Activated CD4-positive, alpha-beta T cell treated with anti-CD3 and anti-CD28 coated beads for 1 hour (primary cell): Measurements from ENCODE around the gene LBHD1.
"Not testable (repeated sequence)": the region's sequence is repeated elsewhere in the genome, so short reads cannot be mapped to it uniquely, and the experiment has no call there.

Experiments used
- DNase-seq: peaks from one replicate; pipeline ENCODE4 v3.0.0-alpha.2; 2020

Gene LBHD1

GRCh38 chr11:62656796-62657429, 15.2 kb downstream of the LBHD1 start:
- no peak for DNase-seq

- DNase-seq: no peak
Observed at GRCh38 chr11:62654297-62654696, 17.8 kb downstream of the LBHD1 start.

GRCh38 chr11:62652161-62653006, 19.7 kb downstream of the LBHD1 start:
- DNase-seq: no peak

GRCh38 chr11:62650283-62650682, 21.8 kb downstream of the LBHD1 start:
- not testable (repeated sequence) for DNase-seq

GRCh38 chr11:62649486-62649885, 22.6 kb downstream of the LBHD1 start:
- no peak for DNase-seq

- no peak for DNase-seq
Observed at GRCh38 chr11:62648967-62649364, 23.1 kb downstream of the LBHD1 start.

GRCh38 chr11:62648185-62648966, 23.7 kb downstream of the LBHD1 start:
- no peak for DNase-seq

GRCh38 chr11:62647609-62648005, 24.5 kb downstream of the LBHD1 start:
- no peak for DNase-seq

- DNase-seq: no peak
Observed at GRCh38 chr11:62646825-62647608, 25.1 kb downstream of the LBHD1 start.

- peak; percentile 97 for DNase-seq
Observed at GRCh38 chr11:62645946-62646824, 25.9 kb downstream of the LBHD1 start, which contains the start of gene GANAB. TSS of gene GANAB (minus strand) at chr11:62646613. CDS start at chr11:62646599, 14 bp downstream.

- no peak for DNase-seq
Observed at GRCh38 chr11:62645671-62645945, 26.5 kb downstream of the LBHD1 start.

GRCh38 chr11:62644220-62644619, 27.8 kb downstream of the LBHD1 start:
- no peak for DNase-seq

GRCh38 chr11:62632492-62632891, 39.6 kb downstream of the LBHD1 start:
- no peak for DNase-seq

- DNase-seq: no peak
Observed at GRCh38 chr11:62627713-62628112, 44.4 kb downstream of the LBHD1 start.

- DNase-seq: no peak
Observed at GRCh38 chr11:62622476-62623089, 49.5 kb downstream of the LBHD1 start.

GRCh38 chr11:62621567-62622470, 50.2 kb downstream of the LBHD1 start, which contains the start of gene B3GAT3:
TSS of gene B3GAT3 (minus strand) at chr11:62621986. CDS start at chr11:62621947, 39 bp downstream.
- DNase-seq: peak; percentile 93

- no peak for DNase-seq
Observed at GRCh38 chr11:62621027-62621566, 51.0 kb downstream of the LBHD1 start.

GRCh38 chr11:62616957-62617356, 55.1 kb downstream of the LBHD1 start:
- not testable (repeated sequence) for DNase-seq

GRCh38 chr11:62615521-62615920, 56.5 kb downstream of the LBHD1 start:
- no peak for DNase-seq

GRCh38 chr11:62614275-62614674, 57.8 kb downstream of the LBHD1 start:
- DNase-seq: no peak
